ENCODE results near the gene BICC1. TPM values are rescaled to one million over a fixed set of nuclear protein-coding genes. Genes with fewer than 3 reads are reported as not detected.

Gene BICC1
- total RNA-seq, 1 donor from 2014 or later, result 2.6 TPM

DNA sequence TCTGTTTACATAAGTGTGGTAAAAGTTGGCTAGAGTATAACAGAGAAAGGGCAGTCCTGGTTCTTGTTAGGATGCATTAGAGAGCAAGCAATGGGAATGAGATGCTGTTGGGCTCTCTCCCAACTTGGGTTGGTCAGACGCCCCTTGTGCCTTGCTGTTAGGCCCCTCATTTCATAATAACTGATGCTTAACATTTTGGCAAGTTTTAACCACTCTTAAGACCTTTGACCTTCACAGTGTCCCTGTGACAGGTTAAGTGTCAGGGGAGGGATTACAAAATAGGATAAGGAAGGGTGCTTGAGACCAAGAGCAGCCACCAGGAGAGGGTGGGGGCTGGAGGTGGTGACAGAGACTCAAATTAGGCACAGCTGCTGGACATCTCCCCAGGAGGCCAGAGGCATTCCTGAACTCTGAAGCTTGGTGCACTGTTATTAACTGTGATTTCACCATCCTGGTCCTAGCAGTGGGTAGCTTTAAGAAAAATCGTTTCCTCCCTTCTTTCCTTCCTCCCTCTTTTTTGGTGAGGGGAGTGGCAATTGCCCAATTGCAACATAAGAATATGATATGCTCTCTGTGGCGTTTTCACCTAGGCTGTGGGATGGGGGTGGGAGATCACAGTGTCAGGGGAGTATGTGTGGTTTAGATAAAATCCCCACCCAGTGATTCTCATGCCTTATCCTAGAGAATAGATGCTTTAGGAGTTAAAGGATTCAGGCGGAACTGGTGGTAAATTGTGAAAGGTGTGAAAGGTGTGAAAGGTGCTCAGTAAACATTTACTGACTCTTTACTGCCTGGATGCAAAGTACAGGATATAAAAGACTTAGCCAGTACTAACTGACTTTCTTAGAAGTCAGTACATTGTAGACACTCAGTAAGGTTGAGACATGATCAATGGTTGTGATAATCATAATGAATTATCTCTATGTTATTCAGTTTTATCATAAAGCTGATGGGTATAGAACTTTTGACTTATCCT, 270.5 kb downstream of the BICC1 start:
- DNase-seq, result no peak

DNA sequence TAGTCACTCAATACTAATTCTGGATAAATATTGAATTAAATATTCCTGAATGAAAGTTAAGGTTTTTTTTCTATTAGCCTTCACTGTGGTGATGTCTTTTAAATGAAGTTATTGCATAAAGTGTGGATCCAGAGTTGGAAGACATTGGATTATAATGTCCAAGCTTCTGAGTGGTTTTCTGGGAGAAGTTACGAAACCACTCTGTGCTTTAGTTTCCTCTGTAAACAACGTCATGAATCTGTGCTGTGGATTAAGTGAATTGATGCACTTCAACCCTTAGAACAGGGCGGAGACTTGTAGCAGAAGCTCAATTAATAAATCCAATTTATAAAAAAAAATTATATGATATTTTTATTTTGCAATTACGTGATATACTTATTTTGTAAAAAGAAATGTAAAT, 271.7 kb downstream of the BICC1 start:
- no peak for DNase-seq

DNA sequence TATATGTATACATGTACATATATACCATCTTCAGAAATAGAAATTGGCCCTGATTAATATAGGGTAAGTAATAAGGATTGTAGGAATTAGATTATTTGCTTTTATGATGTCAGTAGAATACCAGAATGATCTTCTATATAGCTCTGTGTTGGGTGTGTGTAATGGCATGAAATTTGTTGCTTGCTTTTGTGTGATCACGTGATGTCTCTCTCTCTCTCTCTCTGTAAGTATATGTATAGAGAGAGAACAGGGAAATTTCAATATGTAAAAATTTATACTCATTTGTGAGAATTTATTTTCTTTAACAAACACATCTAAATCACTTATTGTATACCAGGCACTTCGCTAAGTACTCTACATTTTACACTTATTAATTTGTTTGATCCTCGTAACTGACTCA, 272.7 kb downstream of the BICC1 start:
- DNase-seq, result no peak

DNA sequence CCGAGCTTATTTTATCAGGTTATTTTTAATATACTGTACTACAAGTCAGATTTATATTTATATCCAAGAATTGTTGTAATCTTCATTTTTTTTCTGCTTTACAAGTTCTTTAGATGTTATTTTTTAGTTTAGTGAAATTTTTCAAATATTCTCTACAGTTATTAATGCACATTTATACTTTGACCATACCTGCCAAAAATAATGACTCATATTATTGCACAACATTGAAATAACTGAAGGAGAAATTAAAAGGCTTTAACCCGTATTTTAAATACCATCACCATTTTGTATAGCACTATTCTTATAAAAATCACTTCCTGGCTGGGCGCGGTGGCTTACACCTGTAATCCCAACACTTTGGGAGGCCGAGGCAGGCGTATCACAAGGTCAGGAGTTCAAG, 278.5 kb downstream of the BICC1 start:
- no peak for DNase-seq

DNA sequence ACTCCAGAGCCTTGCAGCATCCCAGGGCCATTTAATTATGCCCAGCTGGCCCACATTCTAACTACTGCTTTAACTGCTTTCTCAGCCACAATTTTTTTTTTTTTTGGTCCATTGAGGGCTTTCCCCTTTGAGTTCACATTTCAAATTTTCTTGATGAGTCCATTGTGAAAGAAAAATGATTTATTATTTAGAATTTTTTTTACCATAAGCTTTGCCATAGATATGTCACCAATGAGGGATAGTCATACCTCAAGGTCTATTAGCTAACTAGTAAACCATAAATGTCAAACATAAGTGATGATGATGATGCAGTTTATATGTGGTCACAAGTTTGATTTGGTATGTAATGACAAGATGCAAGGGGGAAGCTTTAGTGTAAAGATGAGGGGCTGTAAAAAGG, 282.9 kb downstream of the BICC1 start:
- no peak for DNase-seq

DNA sequence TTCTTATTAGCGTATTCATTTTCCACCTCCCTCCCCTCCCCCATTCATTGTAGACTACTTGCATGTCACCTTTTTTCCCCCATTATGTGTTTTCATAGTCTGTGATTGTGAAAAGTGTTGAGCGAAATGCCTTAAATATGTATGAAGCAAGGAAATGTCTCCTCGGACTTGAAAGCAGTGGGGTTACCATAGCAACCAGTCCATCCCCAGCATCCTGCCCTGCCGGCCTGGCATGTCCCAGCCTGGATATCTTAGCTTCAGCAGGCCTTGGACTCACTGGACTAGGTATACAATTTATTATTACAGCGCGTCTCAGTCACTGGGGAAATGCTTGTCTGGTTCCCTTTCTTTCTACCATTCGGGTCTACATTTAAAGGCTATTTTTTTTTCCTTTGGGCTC, 283.6 kb downstream of the BICC1 start:
- DNase-seq, result no peak

DNA sequence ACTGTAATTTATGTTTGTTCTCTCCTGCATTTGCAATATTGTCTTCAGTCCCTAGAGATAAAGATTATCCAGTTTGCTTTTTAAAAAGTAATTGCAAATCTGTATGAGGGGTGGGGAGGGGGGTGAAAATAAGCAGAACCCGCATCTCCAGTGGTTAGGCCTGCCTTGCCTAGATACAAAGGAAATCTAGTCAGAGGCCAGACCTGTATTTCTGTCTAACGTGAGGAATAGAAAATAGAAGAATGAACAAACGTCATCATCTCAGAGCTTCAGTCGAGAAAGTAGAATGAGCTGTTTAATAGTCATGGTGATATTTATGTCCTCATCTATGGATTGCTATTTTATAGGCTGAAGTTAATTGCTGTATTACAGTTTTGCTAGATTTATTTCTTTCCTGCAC, 284.2 kb downstream of the BICC1 start:
- no peak for DNase-seq

DNA sequence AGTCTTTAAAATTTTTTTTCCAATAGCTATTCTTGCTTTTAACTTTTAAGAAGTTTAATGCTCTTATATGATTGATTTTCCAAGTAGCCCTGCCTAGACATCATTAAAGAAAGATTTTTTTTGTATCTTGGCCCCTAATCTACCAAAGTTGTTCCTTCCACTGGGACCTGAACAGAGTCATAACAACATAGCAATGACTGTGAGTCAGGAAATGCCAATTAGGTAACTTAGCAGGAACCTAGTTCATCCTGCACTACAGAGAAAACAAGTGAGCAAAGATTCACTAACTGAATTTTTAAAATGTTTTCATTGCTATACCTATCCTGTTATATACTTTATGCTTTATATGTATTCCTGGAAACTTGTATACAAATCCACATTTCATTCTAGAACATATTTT, 284.7 kb downstream of the BICC1 start:
- no peak for DNase-seq

DNA sequence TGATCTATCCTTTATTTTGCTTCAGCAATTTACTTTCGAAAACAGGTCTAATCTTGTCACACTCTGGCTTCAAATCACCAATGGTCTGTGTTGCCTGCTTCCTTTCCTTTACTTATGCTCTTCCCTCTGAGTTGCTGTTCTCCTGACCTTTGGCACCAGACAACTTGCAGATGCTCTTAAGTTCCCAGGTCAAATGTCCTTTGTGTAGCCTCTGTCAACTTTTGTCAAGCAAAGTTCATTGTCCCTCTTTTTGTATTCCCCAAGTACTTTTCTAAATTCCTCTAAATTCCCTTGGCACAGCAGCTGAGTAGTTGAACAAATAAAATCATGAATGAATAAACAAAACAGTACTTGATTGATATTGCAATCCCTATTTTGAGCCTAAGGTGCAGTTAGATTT, 289.4 kb downstream of the BICC1 start:
- DNase-seq, result no peak

DNA sequence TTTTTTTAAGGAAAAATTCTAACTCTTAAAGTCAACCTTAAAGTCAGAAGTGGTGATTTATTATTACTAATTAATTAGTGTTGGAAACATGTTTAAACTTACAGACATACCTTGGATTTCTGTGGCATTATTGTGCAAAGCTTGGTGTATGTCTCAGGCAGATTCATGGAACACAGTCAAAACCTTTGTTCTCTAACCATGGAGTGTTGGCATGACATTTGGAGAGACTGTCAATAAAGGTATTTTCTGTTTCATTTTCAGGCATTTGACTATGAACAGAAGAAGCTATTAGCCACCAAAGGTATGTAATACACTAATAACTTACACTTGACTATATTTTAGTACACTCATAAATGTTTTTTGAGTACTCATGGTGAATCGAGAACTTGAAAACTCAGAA, 293.7 kb downstream of the BICC1 start:
- DNase-seq, result no peak

DNA sequence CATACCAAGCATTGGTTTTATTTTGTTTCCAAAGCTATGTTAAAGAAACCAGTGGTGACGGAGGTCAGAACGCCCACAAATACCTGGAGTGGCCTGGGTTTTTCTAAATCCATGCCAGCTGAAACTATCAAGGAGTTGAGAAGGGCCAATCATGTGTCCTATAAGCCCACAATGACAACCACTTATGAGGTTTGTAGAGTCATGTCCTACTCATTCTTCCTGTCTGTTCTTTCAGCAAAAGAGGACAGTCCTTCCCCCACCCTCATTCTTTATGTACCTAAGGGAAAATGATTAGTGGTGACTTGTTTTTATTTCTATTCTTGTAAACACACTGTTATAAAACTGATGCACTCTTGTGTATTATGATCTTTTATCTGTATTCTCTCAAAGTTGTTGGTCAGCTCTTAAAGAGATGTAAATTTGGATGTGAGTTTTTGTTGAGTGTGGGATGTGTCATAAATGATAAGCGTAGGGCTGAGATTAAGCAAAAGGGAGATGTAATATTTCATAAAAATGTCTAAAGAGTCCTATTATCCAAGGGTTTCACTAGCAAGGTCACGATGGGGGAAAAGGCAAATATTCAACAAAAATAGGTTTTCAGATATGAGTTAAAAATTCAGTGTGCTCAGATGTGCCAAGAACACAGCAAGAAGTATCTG, 294.4 kb downstream of the BICC1 start:
- no peak for DNase-seq

DNA sequence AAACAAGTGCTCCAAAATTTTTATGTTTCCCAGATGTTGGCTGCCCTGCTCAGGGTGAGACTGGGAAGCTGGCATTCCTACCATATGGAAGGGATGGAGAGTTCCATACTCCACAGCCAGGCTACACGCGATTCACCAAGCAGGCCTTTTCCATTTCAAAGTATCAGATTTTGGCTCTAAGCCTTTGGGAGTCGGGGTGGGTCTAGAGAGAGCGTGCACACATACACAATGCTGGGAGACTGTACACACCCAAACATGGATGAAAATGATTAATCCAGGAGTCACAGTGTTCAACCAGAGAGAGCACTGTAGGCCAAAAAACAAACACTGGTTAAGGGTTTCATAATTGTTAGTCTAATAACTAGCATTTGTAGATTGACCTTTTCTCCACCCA, 295.0 kb downstream of the BICC1 start:
- no peak for DNase-seq

DNA sequence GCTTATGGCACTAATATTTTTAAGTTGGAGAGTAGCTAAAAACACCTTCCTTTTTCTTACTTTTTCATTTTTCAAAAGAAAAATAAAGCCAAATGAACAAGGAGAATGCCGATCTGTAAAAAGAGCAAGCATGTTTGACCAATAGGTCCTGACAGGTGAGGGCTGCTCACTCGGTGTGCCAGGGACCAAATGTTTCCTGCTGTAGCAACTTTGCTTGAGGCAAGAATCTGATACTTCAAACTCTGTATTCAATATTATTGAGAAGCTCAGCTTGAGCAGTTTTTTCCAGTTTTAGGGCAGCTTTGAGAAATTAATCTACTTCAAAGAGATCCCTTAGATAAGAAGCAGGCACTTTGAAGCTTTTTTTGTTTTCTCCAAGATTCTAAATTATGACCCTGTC, 298.1 kb downstream of the BICC1 start:
- no peak for DNase-seq

DNA sequence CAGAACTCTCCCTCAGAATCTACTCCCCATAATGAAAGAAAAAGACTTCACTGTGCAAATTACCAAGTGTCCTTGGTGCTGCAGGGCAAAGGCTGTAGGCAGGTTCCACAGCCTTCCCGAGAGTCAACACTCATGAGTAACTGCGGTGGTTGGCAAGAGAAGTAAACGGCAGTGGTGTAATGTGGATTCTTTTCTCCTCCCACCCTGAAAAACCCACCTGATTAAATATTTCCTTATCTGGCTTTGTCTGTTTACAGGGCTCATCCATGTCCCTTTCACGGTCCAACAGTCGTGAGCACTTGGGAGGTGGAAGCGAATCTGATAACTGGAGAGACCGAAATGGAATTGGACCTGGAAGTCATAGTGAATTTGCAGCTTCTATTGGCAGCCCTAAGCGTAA, 300.9 kb downstream of the BICC1 start:
- no peak for DNase-seq

DNA sequence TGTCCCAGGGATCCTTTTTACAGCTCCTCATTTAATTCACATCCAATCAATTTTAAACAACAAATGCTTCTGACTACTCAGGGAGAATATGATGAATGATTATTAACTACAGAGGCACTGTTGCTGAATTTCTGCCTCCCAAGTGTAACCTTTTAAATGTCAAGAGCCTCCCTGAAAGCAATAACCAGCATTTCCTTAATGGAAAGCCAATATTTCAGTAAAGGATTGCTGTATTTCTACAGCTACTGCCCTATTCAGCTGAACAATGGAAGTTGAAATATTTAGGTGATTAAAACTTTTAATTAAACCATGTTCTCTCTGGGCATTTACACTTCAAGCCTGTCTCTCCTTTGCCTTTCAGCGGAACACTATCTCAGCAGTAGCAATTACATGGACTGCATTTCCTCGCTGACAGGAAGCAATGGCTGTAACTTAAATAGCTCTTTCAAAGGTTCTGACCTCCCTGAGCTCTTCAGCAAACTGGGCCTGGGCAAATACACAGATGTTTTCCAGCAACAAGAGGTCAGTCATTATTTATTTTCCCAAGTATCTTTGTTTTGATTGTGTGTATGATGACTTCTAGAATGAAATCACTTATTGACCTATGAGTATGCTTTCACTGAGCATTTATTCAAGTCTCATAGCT, 304.7 kb downstream of the BICC1 start:
- no peak for DNase-seq

DNA sequence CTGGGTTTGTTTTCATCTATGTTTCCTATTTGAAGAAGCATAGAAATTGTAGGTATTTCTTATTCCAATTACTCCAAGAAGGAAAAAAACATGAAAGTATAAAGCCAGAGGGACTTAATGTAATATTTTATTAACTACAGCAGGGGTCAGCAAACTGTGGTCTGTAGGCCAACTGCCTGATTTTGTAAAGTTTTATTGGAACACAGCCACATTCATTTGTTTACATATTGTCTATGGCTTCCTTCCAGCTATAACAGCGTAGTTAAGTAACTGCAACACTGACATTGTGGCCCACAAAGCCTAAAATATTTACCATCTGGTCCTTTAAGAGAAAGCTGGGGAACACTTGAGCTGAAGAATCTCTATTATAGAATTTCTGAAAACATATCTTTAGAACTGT, 306.2 kb downstream of the BICC1 start:
- DNase-seq, result no peak

DNA sequence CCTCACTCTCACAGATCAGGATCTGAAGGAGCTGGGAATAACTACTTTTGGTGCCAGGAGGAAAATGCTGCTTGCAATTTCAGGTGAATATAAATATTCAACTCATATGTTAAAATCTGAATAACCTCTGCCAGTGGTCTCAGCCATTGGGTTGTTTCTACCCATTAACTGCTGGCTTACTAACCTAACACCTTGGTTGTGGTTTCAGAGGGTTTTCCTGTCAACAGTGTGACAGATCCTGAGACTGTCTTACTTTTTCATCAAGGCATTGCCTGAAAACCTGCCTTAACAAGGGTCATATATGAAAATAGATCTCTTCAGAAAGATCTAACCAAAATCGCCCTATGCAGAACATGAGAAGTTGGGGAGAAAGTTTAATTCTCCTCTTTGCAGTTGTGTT, 307.7 kb downstream of the BICC1 start:
- DNase-seq, result no peak

DNA sequence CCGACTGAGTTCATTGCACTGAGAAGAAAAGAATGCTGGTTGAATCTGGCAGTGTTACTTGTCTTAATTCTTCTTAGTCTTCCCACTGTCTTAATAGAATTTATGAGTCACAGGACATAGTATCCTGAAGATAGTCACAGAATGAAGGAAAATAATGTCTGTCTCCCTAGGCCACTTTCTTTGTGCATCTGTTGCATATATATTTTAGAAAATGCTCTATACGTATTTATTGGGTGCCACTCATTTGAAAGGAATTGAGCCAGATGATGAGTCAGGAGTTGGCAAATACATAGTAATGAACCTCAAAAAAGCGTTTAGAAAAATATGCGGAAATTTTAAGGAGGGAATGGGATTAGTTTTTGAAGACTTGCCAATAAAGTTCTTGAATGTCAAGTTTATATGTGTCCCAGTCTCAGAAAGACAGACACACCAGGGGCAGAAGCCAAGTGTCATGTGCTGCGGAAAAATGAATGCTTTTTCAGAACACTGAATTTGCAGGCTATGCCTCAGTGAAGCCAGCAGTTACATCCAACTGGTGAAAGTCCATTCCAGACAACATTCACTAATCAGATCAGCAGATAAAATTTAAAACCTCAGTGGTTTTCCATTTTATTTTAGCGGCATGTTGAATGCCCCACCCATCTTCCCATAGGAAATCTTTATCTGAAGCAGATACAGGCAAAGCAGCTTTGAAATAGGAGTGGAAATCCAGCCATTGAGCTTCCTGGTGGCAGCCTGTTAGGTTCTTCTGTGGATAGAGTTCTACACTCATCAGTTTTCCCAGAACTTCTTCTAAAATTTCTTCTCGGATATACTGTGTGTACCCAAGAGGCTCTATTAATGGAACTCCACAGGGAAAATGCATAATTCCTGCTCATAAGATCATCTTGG, 308.4 kb downstream of the BICC1 start:
- DNase-seq, result no peak

DNA sequence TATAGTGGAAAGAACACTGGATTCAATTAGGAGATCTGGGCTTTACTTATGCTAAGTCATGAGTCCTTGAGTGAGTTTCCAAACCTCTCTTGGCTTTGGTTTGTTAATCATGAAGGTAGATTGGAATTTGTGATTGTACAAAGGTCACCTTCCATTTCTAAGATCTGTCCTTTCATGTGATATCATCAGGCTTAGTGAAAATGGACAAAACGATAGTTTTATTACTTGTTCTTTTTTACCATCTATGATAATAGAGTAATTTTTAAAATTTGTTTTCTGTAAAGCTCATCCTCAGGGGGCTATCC, 309.0 kb downstream of the BICC1 start:
- DNase-seq, result no peak

DNA sequence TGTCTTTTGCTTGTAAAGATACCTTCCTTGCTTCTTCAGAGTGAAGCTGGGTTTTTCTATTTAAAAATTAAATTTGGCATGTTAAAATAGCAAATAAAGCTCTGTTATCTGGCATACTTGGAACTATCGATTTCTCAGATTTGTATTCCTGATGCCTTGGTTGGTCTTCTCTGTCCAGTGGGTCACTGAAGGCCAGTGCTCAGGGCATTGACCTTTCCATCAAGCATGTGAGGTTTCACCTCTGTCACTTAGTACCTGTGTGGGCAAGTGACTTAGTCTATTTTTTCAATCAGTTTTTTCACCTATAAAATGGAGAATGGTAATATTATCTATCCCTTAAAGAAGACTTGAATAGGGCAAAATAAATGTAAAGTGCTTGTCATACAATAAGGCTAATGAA, 311.3 kb downstream of the BICC1 start:
- no peak for DNase-seq

DNA sequence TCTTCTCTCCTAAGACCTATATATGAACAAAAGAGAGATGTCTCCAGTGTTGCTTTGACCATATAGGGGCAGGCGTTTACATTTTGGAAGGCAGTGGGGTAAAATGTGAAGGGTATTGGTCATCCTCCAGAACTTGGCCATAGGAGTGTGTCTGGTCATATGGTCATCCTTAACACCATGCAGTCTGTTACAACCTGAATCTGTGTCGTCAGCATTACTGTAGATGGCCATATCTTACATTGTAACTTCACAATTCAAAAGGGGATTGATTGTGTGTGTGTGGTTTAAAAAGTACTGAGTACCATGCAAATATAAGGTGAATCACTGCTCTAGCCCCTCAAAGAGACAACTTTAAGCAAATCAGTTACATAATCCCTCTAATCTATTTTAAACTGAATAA, 311.7 kb downstream of the BICC1 start:
- DNase-seq, result no peak

DNA sequence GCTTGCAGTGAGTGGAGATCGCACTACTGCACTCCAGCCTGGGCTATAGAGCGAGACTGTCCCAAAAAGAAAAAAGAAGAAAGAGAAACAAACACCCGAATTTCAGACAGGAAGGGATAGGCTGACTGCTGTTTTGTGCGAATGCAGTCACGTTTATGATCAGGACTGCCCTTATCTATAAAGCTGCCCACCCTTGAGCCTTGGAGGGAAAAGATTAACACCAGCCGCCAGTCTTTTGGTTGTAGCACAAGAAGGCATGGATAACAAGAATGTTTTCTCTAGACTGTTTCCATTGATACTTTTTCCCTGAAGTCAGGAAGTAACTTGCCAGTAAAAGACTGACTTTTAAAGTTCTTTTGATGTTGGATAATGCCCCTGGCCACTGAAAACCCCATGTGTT, 314.0 kb downstream of the BICC1 start:
- no peak for DNase-seq

DNA sequence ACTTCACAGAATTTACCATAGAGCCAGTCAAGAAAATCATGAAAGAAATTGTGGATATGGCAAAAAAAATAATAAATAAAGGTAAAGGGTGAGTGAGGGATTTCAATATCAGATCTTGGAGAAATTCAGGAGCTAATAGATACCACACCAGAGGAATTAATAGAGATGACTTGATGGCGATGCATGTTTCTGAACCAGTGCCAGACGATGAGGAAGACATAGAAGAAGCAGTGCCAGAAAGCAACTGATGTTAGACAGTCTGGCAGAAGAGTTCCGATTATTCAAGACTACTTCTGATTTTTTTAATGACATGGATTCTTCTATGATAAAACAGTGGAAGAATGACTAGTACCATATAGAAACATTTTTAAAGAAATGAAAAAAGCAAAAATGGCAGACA, 314.7 kb downstream of the BICC1 start:
- DNase-seq, result no peak

All from dermis blood vessel endothelial cell (primary cell).